Hepatic stellate cell (primary cell): ENCODE data around the gene MRGPRD.

Experiments
- DNase-seq: peaks from one replicate; pipeline ENCODE4 v3.0.0; 2011; ENCODE audit warnings: low spot score

MRGPRD gene

DNA sequence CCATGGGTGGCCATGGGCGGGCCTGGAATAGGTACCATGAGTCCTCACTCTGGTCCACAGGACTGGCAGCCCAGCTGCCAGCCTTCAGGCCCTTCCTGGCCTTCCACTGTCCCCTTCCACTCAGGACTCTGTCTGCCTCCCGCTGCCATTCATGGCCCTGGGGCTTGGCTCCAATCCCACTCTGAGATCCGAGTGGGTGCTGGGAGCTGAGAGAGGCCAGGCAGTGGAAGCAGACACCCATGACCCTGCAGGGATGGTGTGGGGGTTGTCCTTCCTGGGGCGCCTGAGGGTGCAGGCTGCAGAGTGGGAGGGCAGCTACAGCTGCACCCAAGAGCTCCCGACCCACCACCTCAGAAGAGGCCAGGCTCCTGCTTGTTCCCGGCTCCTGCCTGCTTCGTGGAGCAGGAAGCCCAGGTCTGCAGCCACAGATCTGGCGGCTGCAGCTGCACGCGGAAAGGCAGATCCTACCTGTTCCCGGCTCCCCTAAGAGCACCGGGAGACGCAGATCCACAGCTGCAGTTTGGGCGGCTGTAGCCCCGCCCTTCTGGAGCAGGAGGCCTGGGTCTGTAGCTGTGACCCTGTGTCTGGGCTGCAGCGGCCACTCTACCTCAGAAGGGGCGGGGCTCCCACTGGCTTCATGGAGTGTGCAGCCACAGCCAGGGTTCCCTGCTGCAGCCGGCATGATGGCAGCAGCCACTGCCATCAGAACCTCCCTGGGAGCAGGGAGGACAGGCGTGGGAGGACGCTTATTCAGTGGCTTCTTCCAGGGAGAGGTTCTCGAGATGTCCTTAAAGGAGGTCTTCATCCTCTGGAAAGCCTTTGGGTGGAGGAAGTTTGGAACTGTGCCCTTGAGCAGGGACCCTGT is 49.6 kb downstream of the MRGPRD start:
- no peak for DNase-seq
